Measurements from ENCODE around the gene SMOC2. TPM values are rescaled to one million over a fixed set of nuclear protein-coding genes. Genes with fewer than 3 reads are reported as not detected.

Gene SMOC2
- polyA plus RNA-seq, 3 donors, result not detected

GRCh38 chr6:168496997-168497331 is 56.0 kb downstream of the SMOC2 start:
- intact Hi-C loops (cut with micrococcal nuclease), result no loop called here

GRCh38 chr6:168497381-168497780 is 56.4 kb downstream of the SMOC2 start:
- H3K27me3 Mint-ChIP-seq (ENCODE audit: low read depth in 3 of 3), result peaks cover 0 to 1% (median 1%) of the 10 kb centered on the region in 3 donors
- no peak overlapping the region for H2AFZ ChIP-seq (ENCODE audit: insufficient read depth, low read depth, low read length, poor library complexity, severe bottlenecking)
- no peaks in the 10 kb centered on the region for H3K27me3 ChIP-seq (ENCODE audit: control insufficient read depth in 2 of 2, insufficient read depth in 2 of 2, low read length in 2 of 2)
- 92% methylated on average over 7 of the region's 15 CpGs for WGBS (ENCODE audit: insufficient coverage)
- peaks cover 0 to 1% (median 0%) of the 10 kb centered on the region in 7 donors for H3K9me3 Mint-ChIP-seq
- no peaks in the 10 kb centered on the region for H3K4me1 ChIP-seq (ENCODE audit: control insufficient read depth in 1 of 2, insufficient read depth in 2 of 2, low read length in 2 of 2)
- H3K4me2 ChIP-seq (replicated peaks; ENCODE audit: extremely low read depth, low read length, poor library complexity, severe bottlenecking), result no peak overlapping the region
- no peak overlapping the region for H3K27ac ChIP-seq (ENCODE audit: low read depth in 1 of 2, low read length in 2 of 2)
- H3K79me2 ChIP-seq (ENCODE audit: insufficient read depth, low read length), result no peaks in the 10 kb centered on the region
- no peaks in the 10 kb centered on the region for H3K9me3 ChIP-seq (replicated peaks in 1 of 2; ENCODE audit: control insufficient read depth in 1 of 2, insufficient read depth in 1 of 2, low read length in 2 of 2)
- H3K9ac ChIP-seq (ENCODE audit: insufficient read depth, low read length, poor library complexity, severe bottlenecking), result no peak overlapping the region
- TF ChIP-seq CTCF (IDR thresholded peaks at IDR 0.05), result no peak
- no peak overlapping the region for H3K27ac Mint-ChIP-seq
- H3K4me1 Mint-ChIP-seq, result no peaks in the 10 kb centered on the region
- no peaks in the 10 kb centered on the region for H4K20me1 ChIP-seq (ENCODE audit: insufficient read depth, low read length)
- H3K4me3 ChIP-seq (replicated peaks in 1 of 3; ENCODE audit: low read depth in 2 of 3, low read length in 3 of 3), result no peak overlapping the region
- intact Hi-C loops (cut with micrococcal nuclease), result no loop called here
- no peaks in the 10 kb centered on the region for H3K36me3 ChIP-seq (replicated peaks in 1 of 2; ENCODE audit: control insufficient read depth in 1 of 2, insufficient read depth in 2 of 2, low read length in 2 of 2)
- no peaks in the 10 kb centered on the region for H3K36me3 Mint-ChIP-seq
- no peak for DNase-seq
- no peak overlapping the region for H3K4me3 Mint-ChIP-seq

More at GRCh38 chr6:168496997-168497331, 56.0 kb downstream of the SMOC2 start:
- no peak overlapping the region for H3K4me3 Mint-ChIP-seq
- H3K27ac ChIP-seq (ENCODE audit: low read depth in 1 of 2, low read length in 2 of 2), result no peak overlapping the region
- H2AFZ ChIP-seq (ENCODE audit: insufficient read depth, low read depth, low read length, poor library complexity, severe bottlenecking), result no peak overlapping the region
- no peak for DNase-seq
- H4K20me1 ChIP-seq (ENCODE audit: insufficient read depth, low read length), result no peaks in the 10 kb centered on the region
- no peak overlapping the region for H3K4me3 ChIP-seq (replicated peaks in 1 of 3; ENCODE audit: low read depth in 2 of 3, low read length in 3 of 3)
- no peaks in the 10 kb centered on the region for H3K79me2 ChIP-seq (ENCODE audit: insufficient read depth, low read length)
- H3K27ac Mint-ChIP-seq, result no peak overlapping the region
- H3K27me3 ChIP-seq (ENCODE audit: control insufficient read depth in 2 of 2, insufficient read depth in 2 of 2, low read length in 2 of 2), result no peaks in the 10 kb centered on the region
- H3K36me3 Mint-ChIP-seq, result no peaks in the 10 kb centered on the region
- no peak for TF ChIP-seq CTCF (IDR thresholded peaks at IDR 0.05)
- peaks cover 0 to 1% (median 0%) of the 10 kb centered on the region in 3 donors for H3K27me3 Mint-ChIP-seq (ENCODE audit: low read depth in 3 of 3)
- no peaks in the 10 kb centered on the region for H3K4me1 Mint-ChIP-seq
- no peak overlapping the region for H3K4me2 ChIP-seq (replicated peaks; ENCODE audit: extremely low read depth, low read length, poor library complexity, severe bottlenecking)
- no peaks in the 10 kb centered on the region for H3K9me3 ChIP-seq (replicated peaks in 1 of 2; ENCODE audit: control insufficient read depth in 1 of 2, insufficient read depth in 1 of 2, low read length in 2 of 2)
- 80% methylated on average over 8 of the region's 10 CpGs for WGBS (ENCODE audit: insufficient coverage)
- H3K9ac ChIP-seq (ENCODE audit: insufficient read depth, low read length, poor library complexity, severe bottlenecking), result no peak overlapping the region
- H3K9me3 Mint-ChIP-seq, result peaks cover 0 to 2% (median 0%) of the 10 kb centered on the region in 7 donors
- no peaks in the 10 kb centered on the region for H3K36me3 ChIP-seq (replicated peaks in 1 of 2; ENCODE audit: control insufficient read depth in 1 of 2, insufficient read depth in 2 of 2, low read length in 2 of 2)
- no peaks in the 10 kb centered on the region for H3K4me1 ChIP-seq (ENCODE audit: control insufficient read depth in 1 of 2, insufficient read depth in 2 of 2, low read length in 2 of 2)

All from CD14-positive monocyte (primary cell).